Measurements from ENCODE around the gene GLI1. TPM values are rescaled to one million over a fixed set of nuclear protein-coding genes. Genes with fewer than 3 reads are reported as not detected.

The GLI1 gene
- total RNA-seq, 1 experiment from 2014 or later: 22.4 TPM

DNA sequence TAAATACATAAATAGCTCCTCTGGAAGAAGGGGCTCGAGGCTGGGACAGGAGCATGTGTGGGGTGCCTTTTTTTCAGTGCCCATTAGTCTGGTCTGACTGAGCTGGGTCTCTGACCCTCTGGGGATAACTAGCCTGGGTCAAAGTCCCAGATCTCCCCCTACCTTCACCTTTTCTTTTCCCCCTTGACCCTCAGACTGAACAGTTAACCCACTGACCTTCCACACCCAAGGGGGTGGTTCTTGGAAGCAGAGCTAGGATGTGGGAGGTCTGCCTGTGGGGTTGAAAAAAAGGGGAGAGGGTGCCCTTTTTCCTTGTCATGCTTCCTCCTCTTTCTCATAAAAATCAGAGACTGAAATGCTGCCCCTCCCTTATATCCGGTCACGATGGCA is 925 bp upstream of the GLI1 start:
- no peak for DNase-seq (ENCODE audit: low spot score)
- peaks cover 50% of the 10 kb centered on the region for H3K4me1 ChIP-seq (ENCODE audit: insufficient read depth, low read length, poor library complexity, severe bottlenecking)
- intact Hi-C loops (cut with micrococcal nuclease; ENCODE audit: unreplicated experiment): no loop called here
- no peaks in the 10 kb centered on the region for H3K9me3 ChIP-seq (ENCODE audit: low read depth, low read length, poor library complexity, severe bottlenecking)
- peak overlapping the region; percentile 60 for H3K4me3 ChIP-seq (ENCODE audit: low read depth, low read length, poor library complexity, severe bottlenecking)
- TF ChIP-seq EZH2 (IDR thresholded peaks at IDR 0.05; ENCODE audit: borderline replicate concordance, low read depth, low read length, poor library complexity, severe bottlenecking) (no peak), CTCF (conservative IDR thresholded peaks at IDR 0.05; ENCODE audit: low read depth, low read length) (no peak)
- no peaks in the 10 kb centered on the region for H3K27me3 ChIP-seq (replicated peaks; ENCODE audit: insufficient read depth, low read depth, low read length, poor library complexity)
- H3K27ac ChIP-seq (ENCODE audit: low read depth, low read length, poor library complexity, severe bottlenecking): peak overlapping the region; percentile 61
- BruUV-seq (replicated peaks): TSS peak; percentile 84
- ChIA-PET POLR2A (ENCODE audit: low non-redundant PET) (interaction anchor here (0.5 to 0.6 kb wide), 3 partner anchors 136 to 365 kb away, joined by 3 to 8 read pairs (median 3); partner anchors contain the start of gene STAC3), CTCF (interaction anchor here (0.5 to 1.3 kb wide), 17 partner anchors 18 to 394 kb away, joined by 3 to 13 read pairs (median 4); partner anchors contain the start of genes DDIT3 and SHMT2)
- H3K36me3 ChIP-seq (ENCODE audit: insufficient read depth, low read length, poor library complexity, severe bottlenecking): no peaks in the 10 kb centered on the region

DNA sequence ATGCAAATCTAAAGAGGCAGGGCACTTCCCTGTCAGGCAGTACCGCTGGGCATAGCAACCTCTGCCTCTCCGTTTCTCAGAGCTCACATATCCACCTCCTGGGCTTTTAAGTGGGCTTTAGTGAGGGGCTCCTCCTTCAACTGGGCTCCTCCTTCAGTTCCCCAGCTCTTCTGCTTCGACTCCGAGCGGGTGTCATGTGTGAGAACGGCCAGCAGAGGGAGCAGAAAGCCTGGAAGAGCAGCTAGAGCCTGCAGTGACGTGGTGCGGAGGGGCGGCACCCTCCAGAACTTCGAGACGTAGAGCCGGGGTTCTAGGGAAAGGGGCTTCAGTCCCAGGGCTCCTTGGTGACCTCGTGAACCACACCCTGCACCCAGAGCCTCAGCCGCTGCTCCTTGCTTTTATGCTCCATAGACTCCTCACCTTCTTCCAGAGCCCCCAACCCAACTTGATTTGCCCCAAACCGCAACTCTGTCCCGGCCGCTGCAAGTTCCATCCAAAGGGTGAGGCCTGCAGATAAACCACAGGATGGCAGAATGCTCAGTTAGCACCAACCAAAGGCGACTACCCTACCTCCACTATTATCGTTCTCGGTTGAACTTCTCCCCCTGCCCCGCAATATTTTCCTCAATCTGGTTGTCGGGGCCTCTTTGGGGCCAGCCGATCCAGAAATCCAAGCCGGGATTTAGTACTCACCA is 383 bp upstream of the GLI1 start:
- Histone ChIP-seq H3K36me3 (ENCODE audit: insufficient read depth, low read length, poor library complexity, severe bottlenecking) (no peaks in the 10 kb centered on the region), H3K4me3 (ENCODE audit: low read depth, low read length, poor library complexity, severe bottlenecking) (peak overlapping the region; percentile 60), H3K27ac (ENCODE audit: low read depth, low read length, poor library complexity, severe bottlenecking) (peak overlapping the region; percentile 61), H3K9me3 (ENCODE audit: low read depth, low read length, poor library complexity, severe bottlenecking) (no peaks in the 10 kb centered on the region), H3K27me3 (replicated peaks; ENCODE audit: insufficient read depth, low read depth, low read length, poor library complexity) (no peaks in the 10 kb centered on the region), H3K4me1 (ENCODE audit: insufficient read depth, low read length, poor library complexity, severe bottlenecking) (peaks cover 50% of the 10 kb centered on the region)
- TF ChIP-seq CTCF (conservative IDR thresholded peaks at IDR 0.05; ENCODE audit: low read depth, low read length) (peak; percentile 96), EZH2 (IDR thresholded peaks at IDR 0.05; ENCODE audit: borderline replicate concordance, low read depth, low read length, poor library complexity, severe bottlenecking) (no peak)
- ChIA-PET POLR2A (ENCODE audit: low non-redundant PET) (interaction anchor here (0.5 to 0.7 kb wide), 4 partner anchors 29 to 366 kb away, joined by 3 to 8 read pairs (median 4); partner anchors contain the start of gene STAC3), CTCF (interaction anchor here (0.5 to 1.3 kb wide), 20 partner anchors 9 to 394 kb away, joined by 3 to 13 read pairs (median 4); partner anchors contain the start of genes B4GALNT1, DDIT3 and SHMT2)
- BruUV-seq (replicated peaks): no TSS peak
- intact Hi-C loops (cut with micrococcal nuclease; ENCODE audit: unreplicated experiment): no loop called here
- DNase-seq (ENCODE audit: low spot score): peak; percentile 98

DNA sequence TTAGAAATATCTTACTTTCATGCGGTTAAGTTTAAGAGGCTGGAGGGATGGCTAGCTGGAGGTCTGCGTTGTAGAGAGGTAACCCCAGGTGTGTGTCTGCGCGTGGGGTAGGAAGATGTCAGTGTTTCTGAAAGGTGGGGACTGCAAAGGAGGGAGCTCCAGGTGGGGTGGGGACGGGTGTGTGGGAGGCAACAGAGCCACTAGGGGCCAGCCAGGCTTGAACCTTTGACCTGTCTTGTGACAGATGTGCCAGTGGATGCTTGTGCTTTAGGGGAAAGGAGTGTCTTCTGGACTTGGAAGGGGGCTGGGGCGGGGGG is 841 bp downstream of the GLI1 start:
- H3K4me3 ChIP-seq (ENCODE audit: low read depth, low read length, poor library complexity, severe bottlenecking): peak overlapping the region; percentile 60
- no TSS peak for BruUV-seq (replicated peaks)
- no peak for DNase-seq (ENCODE audit: low spot score)
- H3K27me3 ChIP-seq (replicated peaks; ENCODE audit: insufficient read depth, low read depth, low read length, poor library complexity): no peaks in the 10 kb centered on the region
- ChIA-PET POLR2A (ENCODE audit: low non-redundant PET) (interaction anchor here (0.7 kb wide), 1 partner anchor 1566 kb away, joined by 4 read pairs; no protein-coding TSS in a partner anchor), CTCF (no interaction called here)
- no peaks in the 10 kb centered on the region for H3K9me3 ChIP-seq (ENCODE audit: low read depth, low read length, poor library complexity, severe bottlenecking)
- peaks cover 38% of the 10 kb centered on the region for H3K4me1 ChIP-seq (ENCODE audit: insufficient read depth, low read length, poor library complexity, severe bottlenecking)
- no peaks in the 10 kb centered on the region for H3K36me3 ChIP-seq (ENCODE audit: insufficient read depth, low read length, poor library complexity, severe bottlenecking)
- TF ChIP-seq CTCF (conservative IDR thresholded peaks at IDR 0.05; ENCODE audit: low read depth, low read length) (no peak), EZH2 (IDR thresholded peaks at IDR 0.05; ENCODE audit: borderline replicate concordance, low read depth, low read length, poor library complexity, severe bottlenecking) (no peak)
- H3K27ac ChIP-seq (ENCODE audit: low read depth, low read length, poor library complexity, severe bottlenecking): peak overlapping the region; percentile 85
- intact Hi-C loops (cut with micrococcal nuclease; ENCODE audit: unreplicated experiment): loop anchor here (2.0 to 5.0 kb wide), 2 partner anchors 162 to 282 kb away; no protein-coding TSS in a partner anchor
